Kidney (tissue), 14 donors: Measurements from ENCODE around the gene RNF157. TPM values are rescaled to one million over a fixed set of nuclear protein-coding genes. Genes with fewer than 3 reads are reported as not detected.

Experiments used
- DNase-seq, 5 donors: peaks; one replicate each; pipeline ENCODE4 v3.0.0-alpha.2; 2013 to 2020
- FAIRE-seq: peaks from 2 replicates; lab custom pipeline; 2012; peaks lifted over from hg19 to GRCh38; lab: Jason Lieb, UNC
- H3K27ac ChIP-seq, 2 donors: one replicate each; pipeline ENCODE4 v1.7.0; 2013; ENCODE audit warnings: low read depth in 2 of 2, low read length in 2 of 2, inconsistent platforms in 1 of 2
- H3K27me3 ChIP-seq: one replicate; pipeline ENCODE4 v1.7.1; 2013; ENCODE audit warnings: low read length, inconsistent platforms; ENCODE audit not compliant: control insufficient read depth, insufficient read depth
- H3K36me3 ChIP-seq, 3 donors: one replicate each; pipeline versions ENCODE4 v1.7.0 to v1.7.1; 2013; ENCODE audit warnings: low read length in 3 of 3, control low read depth in 1 of 3, inconsistent platforms in 1 of 3; ENCODE audit not compliant: insufficient read depth in 3 of 3, control insufficient read depth in 2 of 3
- H3K4me1 ChIP-seq, 3 donors: one replicate each; pipeline versions ENCODE4 v1.7.0 to v1.7.1; 2013; ENCODE audit warnings: low read length in 3 of 3, inconsistent platforms in 1 of 3, low read depth in 1 of 3; ENCODE audit not compliant: control insufficient read depth in 2 of 3, insufficient read depth in 2 of 3
- H3K4me3 ChIP-seq, 3 donors: one replicate each; pipeline versions ENCODE4 v1.7.0 to v1.8.1; 2013; ENCODE audit warnings: low read length in 3 of 3, control low read depth in 1 of 3, inconsistent platforms in 1 of 3
- H3K9ac ChIP-seq, 3 donors: one replicate each; pipeline versions ENCODE4 v1.7.0 to v1.7.1; 2013; ENCODE audit warnings: low read length in 3 of 3, control low read depth in 1 of 3, inconsistent platforms in 1 of 3
- H3K9me3 ChIP-seq, 3 donors: one replicate each; pipeline versions ENCODE4 v1.7.0 to v1.7.1; 2013; ENCODE audit warnings: low read length in 3 of 3, control low read depth in 1 of 3, inconsistent platforms in 1 of 3; ENCODE audit not compliant: control insufficient read depth in 2 of 3, insufficient read depth in 1 of 3
- intact Hi-C: fragments of 100-400 bp; cut with DNase I; formaldehyde crosslinking; loops from one replicate; pipeline ENCODE4 v1.11.1; 2022
- polyA plus RNA-seq: library from polyadenylated mRNA; stranded (reverse); fragments of 350-450 nt; fragmentation: Illumina TruSeq; extraction: RNeasy Lipid Tissue Mini Kit (QIAGEN cat#74804); gene quantifications from one replicate; pipeline ENCODE4 v1.2.3, GENCODE V29; 2014; ENCODE audit warnings: low read depth, low replicate concordance; ENCODE audit not compliant: insufficient read depth
- total RNA-seq: library from RNA; stranded (reverse); fragmentation: NEBNext Ultra II Directional; extraction: Animal tissue kit (Norgen Biotek cat#: 25700); gene quantifications from one replicate; pipeline ENCODE4 v1.2.1, GENCODE V29; 2021
- TF ChIP-seq, protein P1 (sequence below): IDR thresholded peaks from 3 replicates; pipeline ENCODE4 v1.5.1; 2012; ENCODE audit warnings: mild to moderate bottlenecking, moderate library complexity, borderline replicate concordance; ENCODE audit not compliant: insufficient read depth; ENCODE audit errors: extremely low read depth
- donor health status: control.
- donor health status: control.
- donor health status: control.
- donor health status: control.
- donor health status: control.
- donor health status: DM: yes; HTN: yes; CAD: no.
- donor health status: Normal renal cell carcinoma (clear cell type).

RNF157 gene
- total and polyA plus RNA-seq, 2 donors from 2014 or later: 4.8 to 12.4 TPM

DNA sequence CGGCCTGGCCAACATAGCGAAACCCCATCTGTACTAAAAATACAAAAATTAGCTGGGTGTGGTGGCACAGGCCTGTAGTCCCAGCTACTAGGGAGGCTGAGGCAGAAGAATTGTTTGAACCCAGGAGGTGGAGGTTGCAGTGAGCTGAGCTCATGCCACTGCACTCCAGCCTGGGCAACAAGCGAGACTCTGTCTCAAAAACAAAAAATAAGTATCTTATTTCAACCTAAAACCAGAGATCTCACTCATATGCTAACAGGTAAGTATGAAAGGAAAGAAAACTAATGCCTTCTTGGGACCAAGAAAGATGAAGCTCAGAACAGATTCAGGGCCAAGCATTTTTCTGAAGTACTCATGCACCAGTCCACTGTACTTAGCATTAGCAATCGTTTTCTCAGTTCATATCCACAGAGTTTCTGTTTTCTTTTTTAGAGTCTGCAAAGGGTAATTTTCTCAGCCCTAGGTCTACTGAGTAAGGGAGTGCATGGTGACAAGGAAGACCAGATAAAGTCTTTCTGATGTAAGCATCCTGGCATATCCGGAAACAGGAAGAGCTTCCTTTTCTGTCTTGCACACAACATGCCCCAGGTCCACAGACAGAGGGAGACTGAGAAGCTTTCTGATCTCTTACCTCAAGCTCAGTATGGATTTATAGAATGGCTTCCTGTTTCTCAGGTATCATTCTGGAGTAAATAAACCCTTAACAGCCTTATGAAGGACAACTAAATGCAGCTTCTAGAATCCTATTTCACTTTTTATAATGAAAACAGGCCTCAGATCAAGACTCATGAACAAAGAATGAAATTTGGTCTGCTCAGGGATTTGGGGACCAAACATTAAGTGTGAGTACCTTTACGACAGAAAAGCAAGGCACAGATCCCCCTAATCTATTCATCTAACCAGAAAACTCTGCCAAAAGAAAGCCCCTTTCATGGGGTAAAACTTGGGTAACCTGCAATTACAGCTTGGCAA lies 60.5 kb downstream of the RNF157 start:
- no peaks in the 10 kb centered on the region for H3K9me3 ChIP-seq
- TF ChIP-seq, protein P1, sequence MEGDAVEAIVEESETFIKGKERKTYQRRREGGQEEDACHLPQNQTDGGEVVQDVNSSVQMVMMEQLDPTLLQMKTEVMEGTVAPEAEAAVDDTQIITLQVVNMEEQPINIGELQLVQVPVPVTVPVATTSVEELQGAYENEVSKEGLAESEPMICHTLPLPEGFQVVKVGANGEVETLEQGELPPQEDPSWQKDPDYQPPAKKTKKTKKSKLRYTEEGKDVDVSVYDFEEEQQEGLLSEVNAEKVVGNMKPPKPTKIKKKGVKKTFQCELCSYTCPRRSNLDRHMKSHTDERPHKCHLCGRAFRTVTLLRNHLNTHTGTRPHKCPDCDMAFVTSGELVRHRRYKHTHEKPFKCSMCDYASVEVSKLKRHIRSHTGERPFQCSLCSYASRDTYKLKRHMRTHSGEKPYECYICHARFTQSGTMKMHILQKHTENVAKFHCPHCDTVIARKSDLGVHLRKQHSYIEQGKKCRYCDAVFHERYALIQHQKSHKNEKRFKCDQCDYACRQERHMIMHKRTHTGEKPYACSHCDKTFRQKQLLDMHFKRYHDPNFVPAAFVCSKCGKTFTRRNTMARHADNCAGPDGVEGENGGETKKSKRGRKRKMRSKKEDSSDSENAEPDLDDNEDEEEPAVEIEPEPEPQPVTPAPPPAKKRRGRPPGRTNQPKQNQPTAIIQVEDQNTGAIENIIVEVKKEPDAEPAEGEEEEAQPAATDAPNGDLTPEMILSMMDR: no peak
- no peak overlapping the region for H3K9ac ChIP-seq
- FAIRE-seq (no peak), DNase-seq (no peak)
- intact Hi-C loops: no loop called here
- H3K27ac ChIP-seq: no peak overlapping the region
- H3K4me1 ChIP-seq: peaks cover 0 to 3% (median 0%) of the 10 kb centered on the region in 3 donors
- no peak overlapping the region for H3K4me3 ChIP-seq
- no peaks in the 10 kb centered on the region for H3K36me3 ChIP-seq
- no peaks in the 10 kb centered on the region for H3K27me3 ChIP-seq

DNA sequence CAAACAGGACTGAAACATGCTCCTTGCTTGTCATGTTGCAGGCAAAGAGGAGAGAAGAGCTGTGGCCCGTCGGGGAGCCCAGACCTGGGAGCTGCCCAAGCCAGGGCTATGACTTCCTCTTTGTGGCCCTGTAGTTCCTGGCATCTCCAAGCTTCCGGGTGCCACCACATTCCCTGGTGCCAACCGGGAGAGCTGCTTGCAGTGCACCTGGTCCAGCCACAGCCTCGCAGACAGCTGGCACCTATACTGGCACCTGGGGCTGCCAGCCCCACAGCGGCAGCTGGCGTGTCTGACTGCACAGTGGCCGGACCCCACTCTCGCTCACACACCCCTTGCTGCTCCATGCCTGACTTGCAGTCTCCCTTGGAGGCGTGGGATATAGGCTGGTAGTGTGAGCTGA lies 62.2 kb downstream of the RNF157 start:
- DNase-seq (no peak), FAIRE-seq (no peak)
- TF ChIP-seq, protein P1: no peak
- Histone ChIP-seq H3K4me3 (no peak overlapping the region), H3K4me1 (peaks cover 0 to 3% (median 0%) of the 10 kb centered on the region in 3 donors), H3K27me3 (no peaks in the 10 kb centered on the region), H3K9me3 (no peaks in the 10 kb centered on the region), H3K36me3 (no peaks in the 10 kb centered on the region), H3K27ac (no peak overlapping the region), H3K9ac (no peak overlapping the region)
- intact Hi-C loops: no loop called here

DNA sequence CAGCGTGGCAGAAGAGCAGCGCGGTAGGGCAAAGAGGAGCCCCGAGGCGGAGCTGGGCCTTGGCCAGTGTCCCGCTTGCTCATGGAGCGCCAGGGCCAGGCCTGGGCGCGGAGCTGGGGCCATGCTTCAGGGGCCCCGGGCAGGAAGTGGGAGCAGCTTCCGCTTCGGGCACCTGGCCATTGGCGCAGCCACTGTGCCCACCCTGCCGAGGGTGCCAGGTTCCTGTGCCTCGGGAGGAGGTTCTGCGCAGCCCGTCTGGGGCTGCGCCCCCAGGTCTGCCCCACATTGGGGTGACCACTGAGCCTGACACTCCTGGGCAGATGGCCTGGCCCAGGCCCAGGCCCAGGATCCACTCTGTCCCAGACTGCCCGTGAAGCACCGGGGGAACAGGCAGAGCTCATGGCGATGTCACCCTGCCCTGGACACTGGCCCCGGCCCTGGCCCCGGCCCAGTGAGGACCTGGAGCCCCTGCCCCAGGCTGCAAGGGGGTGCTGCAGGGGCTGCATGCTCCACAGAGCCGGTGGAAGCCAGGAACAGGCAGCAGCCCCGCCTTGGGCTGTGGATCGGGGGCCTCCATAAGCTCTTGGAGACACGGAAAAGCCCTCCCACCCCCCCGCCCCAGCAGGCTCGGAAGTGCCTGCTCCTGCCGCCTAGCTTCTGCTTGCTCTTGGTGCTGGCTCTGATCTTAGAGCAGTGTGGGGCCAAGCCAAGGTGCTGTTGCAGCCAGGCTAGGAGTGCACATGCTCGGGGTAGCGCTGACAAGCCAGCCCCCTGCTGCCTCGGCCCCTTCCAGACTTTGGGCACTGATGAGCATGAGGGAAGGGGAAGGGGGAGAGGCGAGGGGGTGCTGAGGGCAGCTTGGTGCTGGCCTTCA lies 63.4 kb downstream of the RNF157 start:
- Histone ChIP-seq H3K27ac (no peak overlapping the region), H3K4me3 (no peak overlapping the region), H3K36me3 (no peaks in the 10 kb centered on the region), H3K9me3 (no peaks in the 10 kb centered on the region), H3K9ac (no peak overlapping the region), H3K27me3 (no peaks in the 10 kb centered on the region), H3K4me1 (peaks cover 0 to 2% (median 0%) of the 10 kb centered on the region in 3 donors)
- DNase-seq (no peak), FAIRE-seq (no peak)
- TF ChIP-seq, protein P1: no peak
- intact Hi-C loops: no loop called here
